ENCODE data around the gene BLMH. TPM values are rescaled to one million over a fixed set of nuclear protein-coding genes. Genes with fewer than 3 reads are reported as not detected.

The BLMH gene
- total and polyA plus RNA-seq, 4 donors = 10.5 to 50.9 (median 21.6) TPM

DNA sequence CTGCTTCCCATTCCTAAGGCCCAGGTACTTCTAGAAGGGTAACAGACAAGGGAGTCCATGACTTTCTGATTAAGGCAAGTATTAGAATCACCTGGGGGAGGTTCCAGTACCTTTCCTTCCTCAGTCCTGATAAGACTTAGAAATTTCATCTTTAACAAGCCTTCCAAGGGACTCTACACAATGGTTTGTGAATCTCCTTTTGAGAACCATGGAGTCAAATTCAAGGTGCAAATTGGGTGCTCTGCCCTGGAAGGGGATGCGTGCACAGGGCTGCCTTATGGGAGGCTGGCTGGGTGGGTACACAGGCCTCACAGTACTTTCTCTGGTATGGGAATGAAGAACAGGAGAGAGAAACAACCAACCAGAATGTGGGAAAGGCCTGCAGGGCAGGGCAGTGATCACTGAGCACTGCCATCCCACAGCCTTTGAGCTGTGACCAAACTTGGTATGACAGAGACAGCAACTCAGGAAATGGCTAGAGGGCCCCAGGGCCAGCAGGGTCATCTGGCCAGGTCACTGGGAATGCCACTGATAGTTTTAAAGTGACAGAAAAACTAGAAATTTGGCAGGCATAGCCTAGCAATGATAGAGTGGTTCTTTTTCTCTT is 45.8 kb upstream of the BLMH start:
- ATAC-seq (ENCODE audit: insufficient read depth, low FRiP score) = no peak
- 92 to 97% methylated on average over 1 of the region's 1 CpG for WGBS, 2 donors
- TF ChIP-seq, protein P1, sequence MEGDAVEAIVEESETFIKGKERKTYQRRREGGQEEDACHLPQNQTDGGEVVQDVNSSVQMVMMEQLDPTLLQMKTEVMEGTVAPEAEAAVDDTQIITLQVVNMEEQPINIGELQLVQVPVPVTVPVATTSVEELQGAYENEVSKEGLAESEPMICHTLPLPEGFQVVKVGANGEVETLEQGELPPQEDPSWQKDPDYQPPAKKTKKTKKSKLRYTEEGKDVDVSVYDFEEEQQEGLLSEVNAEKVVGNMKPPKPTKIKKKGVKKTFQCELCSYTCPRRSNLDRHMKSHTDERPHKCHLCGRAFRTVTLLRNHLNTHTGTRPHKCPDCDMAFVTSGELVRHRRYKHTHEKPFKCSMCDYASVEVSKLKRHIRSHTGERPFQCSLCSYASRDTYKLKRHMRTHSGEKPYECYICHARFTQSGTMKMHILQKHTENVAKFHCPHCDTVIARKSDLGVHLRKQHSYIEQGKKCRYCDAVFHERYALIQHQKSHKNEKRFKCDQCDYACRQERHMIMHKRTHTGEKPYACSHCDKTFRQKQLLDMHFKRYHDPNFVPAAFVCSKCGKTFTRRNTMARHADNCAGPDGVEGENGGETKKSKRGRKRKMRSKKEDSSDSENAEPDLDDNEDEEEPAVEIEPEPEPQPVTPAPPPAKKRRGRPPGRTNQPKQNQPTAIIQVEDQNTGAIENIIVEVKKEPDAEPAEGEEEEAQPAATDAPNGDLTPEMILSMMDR (IDR thresholded peaks at IDR 0.05; ENCODE audit: control extremely low read depth, extremely low read depth) = no peak
- Histone ChIP-seq H3K4me1 (ENCODE audit: control insufficient read depth in 5 of 5, insufficient read depth in 5 of 5, low read length in 5 of 5) (peaks cover 0 to 18% (median 4%) of the 10 kb centered on the region in 5 donors), H3K27ac (ENCODE audit: low read depth in 1 of 2, low read length in 1 of 2) (no peak overlapping the region), H3K36me3 (ENCODE audit: control insufficient read depth in 4 of 4, insufficient read depth in 4 of 4, low read length in 4 of 4) (no peaks in the 10 kb centered on the region), H3K9me3 (ENCODE audit: control insufficient read depth in 4 of 4, insufficient read depth in 3 of 4, low read length in 3 of 4) (no peaks in the 10 kb centered on the region), H3K4me3 (no peak overlapping the region), H3K9ac (ENCODE audit: insufficient read depth in 1 of 2, low read length in 2 of 2) (no peak overlapping the region), H3K27me3 (ENCODE audit: control insufficient read depth in 3 of 3, insufficient read depth in 3 of 3, low read length in 2 of 3) (no peaks in the 10 kb centered on the region)
- no peak for DNase-seq

DNA sequence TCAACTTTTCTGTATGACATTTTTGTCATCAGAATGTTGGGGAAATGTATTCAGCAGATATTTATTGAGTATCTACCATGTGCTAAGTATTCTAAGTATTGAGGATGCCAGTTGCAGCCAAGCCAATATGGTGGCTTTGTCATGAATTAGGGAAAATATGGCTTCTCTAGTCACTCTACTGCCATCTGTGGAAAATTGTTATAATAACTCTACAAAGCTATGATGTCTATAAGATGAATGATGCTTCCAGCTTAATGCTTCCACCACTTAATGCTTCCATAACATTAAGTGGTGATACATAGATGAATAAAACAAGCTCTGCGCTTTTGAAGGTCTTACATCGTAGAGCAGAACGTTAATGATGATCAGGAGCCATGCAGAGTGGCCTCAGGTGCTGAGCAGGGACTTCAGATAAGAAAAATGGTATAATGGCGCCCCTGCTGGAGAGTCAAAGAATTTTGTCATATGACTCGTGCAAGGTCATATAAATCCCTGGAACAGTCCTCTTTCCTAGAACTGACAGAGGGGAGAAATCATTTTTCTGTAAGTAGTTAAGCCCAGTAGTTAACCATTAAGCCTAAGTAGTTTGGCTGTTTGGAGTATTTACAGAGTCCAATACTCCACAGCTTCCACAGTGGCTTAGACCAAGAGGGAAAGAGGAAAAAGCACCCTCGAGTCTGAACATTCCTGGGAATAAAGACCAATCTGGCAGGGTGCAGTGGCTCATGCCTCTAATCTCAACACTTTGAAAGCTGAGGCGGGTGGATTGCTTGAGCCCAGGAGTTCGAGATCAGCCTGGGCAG is 44.8 kb upstream of the BLMH start:
- Histone ChIP-seq H3K27ac (ENCODE audit: low read depth in 1 of 2, low read length in 1 of 2) (no peak overlapping the region), H3K4me1 (ENCODE audit: control insufficient read depth in 5 of 5, insufficient read depth in 5 of 5, low read length in 5 of 5) (peaks cover 0 to 17% (median 2%) of the 10 kb centered on the region in 5 donors), H3K27me3 (ENCODE audit: control insufficient read depth in 3 of 3, insufficient read depth in 3 of 3, low read length in 2 of 3) (no peaks in the 10 kb centered on the region), H3K36me3 (ENCODE audit: control insufficient read depth in 4 of 4, insufficient read depth in 4 of 4, low read length in 4 of 4) (no peaks in the 10 kb centered on the region), H3K9me3 (ENCODE audit: control insufficient read depth in 4 of 4, insufficient read depth in 3 of 4, low read length in 3 of 4) (no peaks in the 10 kb centered on the region), H3K4me3 (no peak overlapping the region), H3K9ac (ENCODE audit: insufficient read depth in 1 of 2, low read length in 2 of 2) (no peak overlapping the region)
- peak in 2 of 3 donors; percentile 31 to 36 for DNase-seq
- TF ChIP-seq, protein P1 (IDR thresholded peaks at IDR 0.05; ENCODE audit: control extremely low read depth, extremely low read depth) = peak; percentile 30
- peak; percentile 43 for ATAC-seq (ENCODE audit: insufficient read depth, low FRiP score)
- WGBS, 2 donors = 48 to 49% methylated on average over 8 of the region's 8 CpGs

DNA sequence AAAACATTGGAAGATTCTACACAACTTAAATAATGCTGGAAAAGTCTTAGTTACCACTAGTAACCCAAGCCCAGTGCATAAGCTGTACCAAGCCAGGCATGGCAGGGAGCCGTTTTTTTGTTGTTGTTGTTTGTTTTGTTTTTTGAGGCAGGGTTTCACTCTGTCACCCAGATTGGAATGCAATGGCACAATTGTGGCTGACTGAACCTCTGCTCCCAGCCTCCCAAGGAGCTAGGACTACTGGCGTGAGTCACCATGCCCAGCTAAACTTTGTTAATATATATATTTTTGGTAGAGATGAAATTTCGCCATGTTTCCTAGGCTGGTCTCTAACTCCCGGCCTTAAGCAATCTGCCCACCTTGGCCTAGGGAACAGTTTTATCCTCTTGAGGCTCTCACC is 42.7 kb upstream of the BLMH start:
- Histone ChIP-seq H3K27me3 (ENCODE audit: control insufficient read depth in 3 of 3, insufficient read depth in 3 of 3, low read length in 2 of 3) (no peaks in the 10 kb centered on the region), H3K4me1 (ENCODE audit: control insufficient read depth in 5 of 5, insufficient read depth in 5 of 5, low read length in 5 of 5) (no peaks in the 10 kb centered on the region), H3K27ac (ENCODE audit: low read depth in 1 of 2, low read length in 1 of 2) (no peak overlapping the region), H3K36me3 (ENCODE audit: control insufficient read depth in 4 of 4, insufficient read depth in 4 of 4, low read length in 4 of 4) (no peaks in the 10 kb centered on the region), H3K9me3 (ENCODE audit: control insufficient read depth in 4 of 4, insufficient read depth in 3 of 4, low read length in 3 of 4) (no peaks in the 10 kb centered on the region), H3K4me3 (no peak overlapping the region), H3K9ac (ENCODE audit: insufficient read depth in 1 of 2, low read length in 2 of 2) (no peak overlapping the region)
- DNase-seq (no peak), ATAC-seq (ENCODE audit: insufficient read depth, low FRiP score) (no peak)
- WGBS, 2 donors = 93 to 97% methylated on average over 4 of the region's 4 CpGs
- TF ChIP-seq, protein P1 (IDR thresholded peaks at IDR 0.05; ENCODE audit: control extremely low read depth, extremely low read depth) = no peak
